ENCODE data around the gene ROBO1. TPM values are rescaled to one million over a fixed set of nuclear protein-coding genes. Genes with fewer than 3 reads are reported as not detected.

Gene ROBO1
- total and polyA plus RNA-seq, 12 donors, result 6.4 to 144 (median 43.9) TPM

- Histone ChIP-seq H3K27ac (no peak overlapping the region), H3K4me1 (replicated peaks in 1 of 2) (no peaks in the 10 kb centered on the region), H3K36me3 (replicated peaks in 1 of 2) (no peaks in the 10 kb centered on the region), H3K4me3 (no peak overlapping the region), H3K27me3 (no peaks in the 10 kb centered on the region), H3K9me3 (replicated peaks in 1 of 3) (no peaks in the 10 kb centered on the region)
- 0% methylated on average over 1 of the region's 1 CpG for WGBS, 4 donors
- intact Hi-C loops (cut with DNase I), result no loop called here
- TF ChIP-seq CTCF (IDR thresholded peaks at IDR 0.05), result no peak
- no peak for DNase-seq
Measured at GRCh38 chr3:79412537-79412936, 355.3 kb downstream of the ROBO1 start.

- WGBS, 4 donors, result 56 to 71% (median 61%) methylated on average over 2 of the region's 2 CpGs
- Histone ChIP-seq H3K27me3 (no peaks in the 10 kb centered on the region), H3K36me3 (replicated peaks in 1 of 2) (no peaks in the 10 kb centered on the region), H3K27ac (no peak overlapping the region), H3K4me1 (replicated peaks in 1 of 2) (no peaks in the 10 kb centered on the region), H3K9me3 (replicated peaks in 1 of 3) (no peaks in the 10 kb centered on the region), H3K4me3 (no peak overlapping the region)
- intact Hi-C loops (cut with DNase I), result no loop called here
- DNase-seq, result no peak
- TF ChIP-seq CTCF (IDR thresholded peaks at IDR 0.05) (no peak), POLR2A (IDR thresholded peaks at IDR 0.05) (no peak)
Measured at GRCh38 chr3:79410617-79411016, 357.2 kb downstream of the ROBO1 start.

GRCh38 chr3:79410136-79410535 lies 357.7 kb downstream of the ROBO1 start:
- Histone ChIP-seq H3K4me3 (no peak overlapping the region), H3K9me3 (replicated peaks in 1 of 3) (no peaks in the 10 kb centered on the region), H3K4me1 (replicated peaks in 1 of 2) (no peaks in the 10 kb centered on the region), H3K27ac (no peak overlapping the region), H3K27me3 (no peaks in the 10 kb centered on the region), H3K36me3 (replicated peaks in 1 of 2) (no peaks in the 10 kb centered on the region)
- intact Hi-C loops (cut with DNase I), result no loop called here
- no peak for DNase-seq
- WGBS, 4 donors, result 70 to 81% (median 76%) methylated on average over 2 of the region's 2 CpGs
- no peak for TF ChIP-seq POLR2A (IDR thresholded peaks at IDR 0.05)
- TF ChIP-seq CTCF (IDR thresholded peaks at IDR 0.05), result no peak

- no peak overlapping the region for H3K27ac ChIP-seq
- H3K27me3 ChIP-seq, result no peaks in the 10 kb centered on the region
- WGBS, 4 donors, result 76 to 85% (median 78%) methylated on average over 2 of the region's 2 CpGs
- DNase-seq, result no peak
- H3K4me1 ChIP-seq (replicated peaks in 1 of 2), result no peaks in the 10 kb centered on the region
- H3K4me3 ChIP-seq, result no peak overlapping the region
- no peaks in the 10 kb centered on the region for H3K36me3 ChIP-seq (replicated peaks in 1 of 2)
- intact Hi-C loops (cut with DNase I), result no loop called here
- no peak for TF ChIP-seq CTCF (IDR thresholded peaks at IDR 0.05)
- no peak for TF ChIP-seq POLR2A (IDR thresholded peaks at IDR 0.05)
- H3K9me3 ChIP-seq (replicated peaks in 1 of 3), result no peaks in the 10 kb centered on the region
Measured at GRCh38 chr3:79406175-79406574, 361.6 kb downstream of the ROBO1 start.
